ENCODE data around the gene PAFAH1B1.

Gene PAFAH1B1

GRCh38 chr17:2716649-2717048, 123.2 kb downstream of the PAFAH1B1 start:
- H3K4me3 ChIP-seq (ENCODE audit: low read depth, low read length), result no peak overlapping the region
- no peak overlapping the region for H3K27ac ChIP-seq (ENCODE audit: extremely low read depth, low read depth, low read length)
- no peaks in the 10 kb centered on the region for H3K36me3 ChIP-seq (ENCODE audit: control insufficient read depth in 2 of 2, insufficient read depth in 1 of 2, low read length in 2 of 2)
- ChIA-PET POLR2A (interaction anchor here (1.0 kb wide), 1 partner anchor 62 kb away, joined by 4 read pairs; no protein-coding TSS in a partner anchor), CTCF (no interaction called here)
- H3K9me3 ChIP-seq (ENCODE audit: control insufficient read depth, insufficient read depth, low read depth, low read length), result no peaks in the 10 kb centered on the region
- peaks cover 3% of the 10 kb centered on the region; the same call in 1 of the 2 replicates for H3K4me1 ChIP-seq (ENCODE audit: control insufficient read depth, insufficient read depth, low read length)
- TF ChIP-seq ZNF133 (tag by site-specific recombination; IDR thresholded peaks at IDR 0.05), result no peak
- TF ChIP-seq ZNF24 (tag by site-specific recombination; IDR thresholded peaks at IDR 0.05), result no peak
- no peak for TF ChIP-seq SALL2 (tag by site-specific recombination; IDR thresholded peaks at IDR 0.05; ENCODE audit: borderline replicate concordance)
- no peak for TF ChIP-seq ZNF701 (tag by site-specific recombination; IDR thresholded peaks at IDR 0.05)
- TF ChIP-seq PRDM2 (tag by site-specific recombination; IDR thresholded peaks at IDR 0.05; ENCODE audit: borderline replicate concordance), result no peak
- TF ChIP-seq HOXC10 (CRISPR knock-in tag; IDR thresholded peaks at IDR 0.05), result no peak
- TF ChIP-seq, protein P1, sequence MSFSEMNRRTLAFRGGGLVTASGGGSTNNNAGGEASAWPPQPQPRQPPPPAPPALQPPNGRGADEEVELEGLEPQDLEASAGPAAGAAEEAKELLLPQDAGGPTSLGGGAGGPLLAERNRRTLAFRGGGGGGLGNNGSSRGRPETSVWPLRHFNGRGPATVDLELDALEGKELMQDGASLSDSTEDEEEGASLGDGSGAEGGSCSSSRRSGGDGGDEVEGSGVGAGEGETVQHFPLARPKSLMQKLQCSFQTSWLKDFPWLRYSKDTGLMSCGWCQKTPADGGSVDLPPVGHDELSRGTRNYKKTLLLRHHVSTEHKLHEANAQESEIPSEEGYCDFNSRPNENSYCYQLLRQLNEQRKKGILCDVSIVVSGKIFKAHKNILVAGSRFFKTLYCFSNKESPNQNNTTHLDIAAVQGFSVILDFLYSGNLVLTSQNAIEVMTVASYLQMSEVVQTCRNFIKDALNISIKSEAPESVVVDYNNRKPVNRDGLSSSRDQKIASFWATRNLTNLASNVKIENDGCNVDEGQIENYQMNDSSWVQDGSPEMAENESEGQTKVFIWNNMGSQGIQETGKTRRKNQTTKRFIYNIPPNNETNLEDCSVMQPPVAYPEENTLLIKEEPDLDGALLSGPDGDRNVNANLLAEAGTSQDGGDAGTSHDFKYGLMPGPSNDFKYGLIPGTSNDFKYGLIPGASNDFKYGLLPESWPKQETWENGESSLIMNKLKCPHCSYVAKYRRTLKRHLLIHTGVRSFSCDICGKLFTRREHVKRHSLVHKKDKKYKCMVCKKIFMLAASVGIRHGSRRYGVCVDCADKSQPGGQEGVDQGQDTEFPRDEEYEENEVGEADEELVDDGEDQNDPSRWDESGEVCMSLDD (tag by site-specific recombination; IDR thresholded peaks at IDR 0.05), result no peak
- TF ChIP-seq, protein P2, sequence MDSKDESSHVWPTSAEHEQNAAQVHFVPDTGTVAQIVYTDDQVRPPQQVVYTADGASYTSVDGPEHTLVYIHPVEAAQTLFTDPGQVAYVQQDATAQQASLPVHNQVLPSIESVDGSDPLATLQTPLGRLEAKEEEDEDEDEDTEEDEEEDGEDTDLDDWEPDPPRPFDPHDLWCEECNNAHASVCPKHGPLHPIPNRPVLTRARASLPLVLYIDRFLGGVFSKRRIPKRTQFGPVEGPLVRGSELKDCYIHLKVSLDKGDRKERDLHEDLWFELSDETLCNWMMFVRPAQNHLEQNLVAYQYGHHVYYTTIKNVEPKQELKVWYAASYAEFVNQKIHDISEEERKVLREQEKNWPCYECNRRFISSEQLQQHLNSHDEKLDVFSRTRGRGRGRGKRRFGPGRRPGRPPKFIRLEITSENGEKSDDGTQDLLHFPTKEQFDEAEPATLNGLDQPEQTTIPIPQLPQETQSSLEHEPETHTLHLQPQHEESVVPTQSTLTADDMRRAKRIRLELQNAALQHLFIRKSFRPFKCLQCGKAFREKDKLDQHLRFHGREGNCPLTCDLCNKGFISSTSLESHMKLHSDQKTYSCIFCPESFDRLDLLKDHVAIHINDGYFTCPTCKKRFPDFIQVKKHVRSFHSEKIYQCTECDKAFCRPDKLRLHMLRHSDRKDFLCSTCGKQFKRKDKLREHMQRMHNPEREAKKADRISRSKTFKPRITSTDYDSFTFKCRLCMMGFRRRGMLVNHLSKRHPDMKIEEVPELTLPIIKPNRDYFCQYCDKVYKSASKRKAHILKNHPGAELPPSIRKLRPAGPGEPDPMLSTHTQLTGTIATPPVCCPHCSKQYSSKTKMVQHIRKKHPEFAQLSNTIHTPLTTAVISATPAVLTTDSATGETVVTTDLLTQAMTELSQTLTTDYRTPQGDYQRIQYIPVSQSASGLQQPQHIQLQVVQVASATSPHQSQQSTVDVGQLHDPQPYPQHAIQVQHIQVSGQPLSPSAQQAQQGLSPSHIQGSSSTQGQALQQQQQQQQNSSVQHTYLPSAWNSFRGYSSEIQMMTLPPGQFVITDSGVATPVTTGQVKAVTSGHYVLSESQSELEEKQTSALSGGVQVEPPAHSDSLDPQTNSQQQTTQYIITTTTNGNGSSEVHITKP (tag by site-specific recombination; IDR thresholded peaks at IDR 0.05), result 0 out of 2 replicates have a peak, but pooled peaks have one; percentile 15
- TF ChIP-seq ZNF280D (tag by site-specific recombination; IDR thresholded peaks at IDR 0.05), result no peak
- no peak for TF ChIP-seq ZBTB17 (tag by site-specific recombination; IDR thresholded peaks at IDR 0.05)
- no peak for TF ChIP-seq ZNF350 (tag by site-specific recombination; IDR thresholded peaks at IDR 0.05)
- no peak for TF ChIP-seq ZNF571 (tag by site-specific recombination; IDR thresholded peaks at IDR 0.05)
- no peak for TF ChIP-seq ZNF76 (tag by site-specific recombination; IDR thresholded peaks at IDR 0.05; ENCODE audit: borderline replicate concordance, low read depth)
- no peak for TF ChIP-seq ZNF530 (tag by site-specific recombination; IDR thresholded peaks at IDR 0.05; ENCODE audit: low read depth)
- TF ChIP-seq YY1 (tag by site-specific recombination; IDR thresholded peaks at IDR 0.05), result no peak
- TF ChIP-seq IKZF3 (tag by site-specific recombination; IDR thresholded peaks at IDR 0.05), result no peak
- TF ChIP-seq ZNF394 (tag by site-specific recombination; IDR thresholded peaks at IDR 0.05; ENCODE audit: borderline replicate concordance), result no peak
- TF ChIP-seq ZFHX2 (tag by site-specific recombination; conservative IDR thresholded peaks at IDR 0.05), result peak; percentile 91
- TF ChIP-seq SP7 (tag by site-specific recombination; IDR thresholded peaks at IDR 0.05), result peak; percentile 92
- no peak for TF ChIP-seq ZNF521 (tag by site-specific recombination; IDR thresholded peaks at IDR 0.05)
- peak; percentile 91 for TF ChIP-seq EGR2 (tag by site-specific recombination; IDR thresholded peaks at IDR 0.05; ENCODE audit: low read depth)
- no peak for TF ChIP-seq ZBTB1 (tag by site-specific recombination; IDR thresholded peaks at IDR 0.05)
- TF ChIP-seq ZNF140 (tag by site-specific recombination; IDR thresholded peaks at IDR 0.05), result no peak

Measured in HEK293 (cell line).